NCI-H774 (cell line): ENCODE measurements around the gene KRTAP5-4.
"Not testable (repeated sequence)": the region's sequence is repeated elsewhere in the genome, so short reads cannot be mapped to it uniquely, and the experiment has no call there.

ENCODE experiments used
- DNase-seq: peaks from one replicate; lab custom pipeline; 2025; lab: John Stamatoyannopoulos, UW

The KRTAP5-4 gene

DNA sequence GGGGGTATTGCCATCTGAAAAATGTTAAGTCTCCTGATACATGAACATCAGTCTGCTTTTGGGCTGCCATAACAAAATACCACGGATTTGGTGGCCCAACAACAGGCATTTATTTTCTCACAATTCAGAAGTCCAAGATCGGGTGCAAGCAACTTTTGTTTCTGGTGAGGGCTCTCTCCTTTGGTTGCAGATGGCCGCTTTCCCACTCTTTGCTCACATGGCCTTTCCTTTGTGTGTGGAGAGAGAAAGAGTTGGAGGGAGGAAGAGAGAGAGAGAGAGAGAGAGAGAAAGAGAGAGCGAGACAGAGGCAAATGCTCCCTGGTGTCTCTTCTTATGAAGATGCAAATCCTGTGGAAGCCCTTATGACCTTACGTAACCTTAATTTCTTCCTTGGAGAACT lies 21.3 kb downstream of the KRTAP5-4 start:
- DNase-seq = no peak

DNA sequence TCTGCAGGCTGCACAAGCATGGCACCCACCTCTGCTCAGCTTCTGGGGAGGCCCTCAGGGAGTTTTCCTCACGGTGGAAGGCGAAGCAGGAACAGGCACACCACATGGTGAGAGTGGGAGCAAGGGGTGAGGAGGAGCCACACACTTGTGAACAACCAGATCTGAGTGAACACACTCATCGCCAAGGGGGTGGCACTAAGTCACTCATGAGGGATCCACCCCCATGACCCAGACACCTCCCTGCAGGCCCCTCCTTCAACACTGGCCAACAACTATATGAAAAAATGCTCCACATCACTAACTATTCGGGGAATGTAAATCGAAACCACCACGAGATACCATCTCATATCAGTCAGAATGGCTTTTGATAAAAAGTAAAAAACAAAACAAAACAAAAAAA lies 23.1 kb downstream of the KRTAP5-4 start:
- DNase-seq = no peak

DNA sequence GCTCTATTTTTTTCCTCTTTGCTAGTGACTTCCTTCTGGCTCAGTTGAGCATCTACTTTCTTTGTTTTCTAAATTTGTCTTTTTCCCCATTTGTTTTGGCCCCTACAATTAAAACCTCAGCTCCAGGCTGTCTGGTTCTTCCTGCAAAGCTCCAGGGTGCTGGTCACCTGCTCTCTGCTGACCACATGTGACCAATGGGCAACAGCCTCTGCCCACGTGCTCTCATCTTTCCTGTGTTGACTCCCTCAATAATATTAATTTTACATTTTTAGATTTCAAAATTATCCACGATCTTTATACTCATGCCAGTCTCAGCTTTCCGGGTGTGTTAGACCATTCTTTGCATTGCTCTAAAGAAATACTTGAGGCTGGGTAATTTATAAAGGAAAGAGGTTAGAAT lies 23.5 kb downstream of the KRTAP5-4 start:
- DNase-seq = not testable (repeated sequence)

DNA sequence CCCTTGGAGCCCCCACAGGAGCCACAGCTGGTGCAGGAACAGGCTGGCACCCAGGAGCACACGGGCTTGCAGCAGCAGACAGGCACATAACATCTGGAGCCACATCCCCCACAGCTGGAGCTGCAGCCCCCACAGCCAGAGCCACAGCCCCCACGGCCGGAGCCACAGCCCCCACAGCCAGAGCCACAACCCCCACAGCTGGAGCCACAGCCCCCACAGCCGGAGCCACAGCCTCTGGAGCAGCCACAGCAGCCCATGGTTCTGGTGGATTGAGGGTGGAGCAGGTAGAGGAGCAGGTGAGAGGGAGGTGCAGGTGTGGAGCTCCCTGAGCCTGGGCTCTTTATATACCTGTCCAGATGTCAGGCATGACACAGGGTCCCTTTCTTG lies 24.0 kb downstream of the KRTAP5-4 start, which contains the start of gene KRTAP5-2:
TSS of gene KRTAP5-2 (minus strand) at position 301 of the 387 bp plus-strand sequence. CDS start at position 257, 44 bp downstream.
- DNase-seq = no peak

DNA sequence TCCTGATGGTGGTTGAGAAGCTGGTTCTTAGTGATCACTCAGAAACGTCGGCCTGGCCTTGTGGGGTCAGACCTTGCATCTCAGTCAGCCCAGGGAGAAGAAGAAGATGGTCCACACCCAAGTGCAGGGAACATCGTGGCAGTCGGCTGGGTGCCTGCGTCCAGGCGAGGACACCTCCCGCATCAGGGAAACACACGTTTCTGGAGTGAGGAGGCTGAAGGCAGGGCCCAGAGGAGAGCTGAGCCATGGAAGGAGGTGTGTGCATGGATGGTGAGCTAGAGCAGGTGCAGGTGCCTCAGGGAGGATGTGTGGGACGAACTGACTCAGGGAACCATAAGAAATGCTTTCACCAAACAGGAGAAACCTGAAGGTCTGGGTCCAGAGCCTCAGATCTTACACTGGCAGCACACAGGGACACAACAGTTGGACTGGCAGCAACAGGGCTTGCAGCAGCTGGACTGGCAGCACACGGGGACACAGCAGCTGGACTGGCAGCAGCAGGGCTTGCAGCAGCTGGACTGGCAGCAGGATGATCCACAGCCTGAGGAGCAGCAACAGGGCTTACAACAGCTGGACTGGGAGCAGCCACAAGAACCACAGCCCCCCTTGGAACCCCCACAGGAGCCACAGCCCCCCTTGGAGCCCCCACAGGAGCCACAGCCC lies 24.5 kb downstream of the KRTAP5-4 start:
- DNase-seq = no peak

DNA sequence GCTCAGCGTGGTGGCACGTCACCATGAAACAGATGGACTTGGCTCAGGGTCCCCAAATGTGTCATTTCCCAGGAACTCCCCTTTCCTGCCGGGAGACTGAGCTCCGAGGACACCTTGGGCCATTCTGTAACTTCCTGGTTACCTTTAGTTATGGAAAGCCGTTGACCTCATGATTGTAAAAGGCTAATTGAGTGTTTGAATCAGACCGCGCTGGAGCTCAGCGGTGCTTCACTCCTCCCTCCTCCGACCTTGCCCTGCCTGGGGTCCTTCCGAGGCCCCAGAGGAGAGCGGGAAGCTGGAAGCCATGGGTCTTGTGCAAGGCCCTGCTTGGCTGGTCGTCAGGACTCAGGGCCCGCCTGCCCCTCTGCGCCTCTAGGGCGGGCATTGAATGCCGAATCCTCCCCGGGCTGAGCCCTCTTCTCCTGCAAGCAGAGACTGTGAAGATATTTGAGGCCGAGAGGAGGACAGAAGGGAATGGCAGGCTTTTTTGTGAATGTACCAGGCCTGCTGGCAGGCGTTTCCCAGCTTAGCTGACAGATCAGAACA lies 25.3 kb downstream of the KRTAP5-4 start:
- DNase-seq = not testable (repeated sequence)

DNA sequence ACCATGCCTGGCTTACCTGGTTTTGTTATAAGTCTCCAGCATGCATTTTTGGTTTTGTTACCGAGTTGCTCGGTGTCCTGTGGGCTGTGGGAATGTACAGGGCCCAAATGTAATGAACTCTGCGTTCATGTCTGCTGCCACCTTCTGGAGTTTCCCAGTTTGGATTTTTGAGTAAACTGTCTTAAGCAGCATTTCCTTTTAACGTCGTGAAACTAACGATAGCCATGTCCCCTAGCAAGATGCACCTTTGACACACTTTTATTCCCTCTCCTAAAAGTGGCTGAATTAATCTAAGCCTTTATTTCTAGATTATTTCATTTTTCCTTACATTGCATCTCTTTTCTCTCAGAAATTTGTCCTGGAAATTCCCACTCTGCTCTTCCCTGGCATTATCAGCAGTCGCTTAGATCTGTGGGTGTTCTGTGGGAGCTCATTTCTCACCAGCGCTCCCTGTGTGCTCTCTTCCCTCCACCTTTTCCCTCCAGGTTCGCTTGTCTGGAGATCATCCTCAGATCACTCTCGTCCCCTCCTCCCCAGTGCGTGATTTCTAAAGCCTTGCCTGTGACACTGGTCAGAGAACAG lies 25.9 kb downstream of the KRTAP5-4 start:
- not testable (repeated sequence) for DNase-seq

DNA sequence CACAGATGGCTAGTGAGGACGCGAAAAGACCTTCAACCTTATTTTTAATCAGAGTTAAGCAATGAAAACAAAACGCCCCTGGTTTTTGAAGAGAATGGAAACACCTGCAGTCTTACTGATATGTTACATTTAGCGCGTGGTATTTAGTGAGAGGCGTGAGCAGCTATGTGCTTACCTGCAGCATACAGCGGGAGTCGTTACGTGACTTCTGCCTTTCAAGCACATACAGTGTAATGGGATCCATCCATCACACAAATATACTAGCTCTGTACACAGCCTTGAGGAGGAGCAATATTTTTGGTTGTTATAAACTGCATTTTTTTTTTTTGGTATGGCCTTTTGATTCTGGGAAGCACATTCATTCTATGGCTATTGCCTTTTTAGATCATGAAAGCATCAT lies 29.3 kb downstream of the KRTAP5-4 start:
- DNase-seq = no peak

DNA sequence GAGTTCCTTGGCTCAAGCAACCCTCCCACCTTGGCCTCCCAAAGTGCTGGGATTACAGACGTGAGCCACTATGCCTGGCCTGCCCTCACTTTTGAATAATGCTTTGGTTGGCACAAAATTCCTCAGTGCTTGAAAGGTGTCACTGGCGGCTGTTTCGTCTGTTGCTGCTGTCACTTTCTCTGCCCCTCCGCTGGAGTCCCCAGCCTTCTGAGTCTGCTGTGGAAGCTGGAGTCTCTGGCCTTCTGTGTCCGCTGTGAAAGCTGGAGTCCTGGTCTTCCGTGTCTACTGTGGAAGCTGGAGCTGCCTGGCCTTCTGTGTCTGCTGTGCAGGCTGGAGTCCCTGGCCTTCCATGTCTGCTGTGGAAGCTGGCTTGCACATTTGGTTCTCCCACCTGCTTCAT lies 31.9 kb downstream of the KRTAP5-4 start:
- DNase-seq = no peak

DNA sequence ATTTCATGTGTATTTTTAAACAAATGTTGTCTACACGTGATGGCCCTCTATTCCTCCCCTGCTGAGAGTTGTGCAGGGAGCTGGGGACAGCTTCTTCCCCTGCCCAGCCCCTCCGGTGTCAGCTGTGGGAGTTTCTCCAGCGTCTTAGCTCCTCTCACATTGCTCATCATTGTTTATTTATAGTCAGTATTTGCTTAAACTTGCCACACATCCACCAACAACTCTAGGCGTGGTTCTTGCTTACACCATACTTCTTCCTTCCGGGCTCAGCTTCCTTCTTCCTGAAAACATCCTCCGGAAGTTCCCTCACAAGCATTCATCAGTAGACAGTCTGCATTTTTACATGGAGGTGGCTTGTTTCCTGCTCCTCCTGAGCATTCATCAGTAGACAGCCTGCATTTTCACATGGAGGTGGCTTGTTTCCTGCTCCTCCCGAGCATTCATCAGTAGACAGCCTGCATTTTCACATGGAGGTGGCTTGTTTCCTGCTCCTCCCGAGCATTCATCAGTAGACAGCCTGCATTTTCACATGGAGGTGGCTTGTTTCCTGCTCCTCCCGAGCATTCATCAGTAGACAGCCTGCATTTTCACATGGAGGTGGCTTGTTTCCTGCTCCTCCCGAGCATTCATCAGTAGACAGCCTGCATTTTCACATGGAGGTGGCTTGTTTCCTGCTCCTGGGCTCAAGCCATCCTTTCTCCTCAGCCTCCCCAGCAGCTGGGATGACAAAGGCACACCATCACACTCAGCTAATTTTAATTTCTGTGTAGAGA lies 32.6 kb downstream of the KRTAP5-4 start:
- not testable (repeated sequence) for DNase-seq

DNA sequence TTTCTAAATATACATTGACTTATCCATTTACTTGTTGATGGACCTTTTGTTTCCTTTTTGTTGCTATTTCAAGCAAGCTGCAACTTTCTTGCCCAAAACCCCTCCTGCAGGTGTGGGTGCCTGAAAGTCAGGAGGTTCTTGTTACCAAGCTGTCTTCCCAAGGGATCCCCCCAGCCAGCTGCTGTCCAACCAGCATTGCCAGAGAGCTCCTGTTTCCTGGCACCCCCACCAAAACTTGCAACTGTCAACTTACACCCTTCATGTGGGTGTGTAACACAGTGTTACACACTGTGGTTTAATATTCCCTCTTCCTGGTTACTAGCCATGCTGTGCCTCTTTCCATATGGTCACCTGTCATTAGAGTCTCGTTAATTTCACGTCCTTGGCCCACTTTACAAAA lies 35.2 kb downstream of the KRTAP5-4 start:
- DNase-seq = no peak

DNA sequence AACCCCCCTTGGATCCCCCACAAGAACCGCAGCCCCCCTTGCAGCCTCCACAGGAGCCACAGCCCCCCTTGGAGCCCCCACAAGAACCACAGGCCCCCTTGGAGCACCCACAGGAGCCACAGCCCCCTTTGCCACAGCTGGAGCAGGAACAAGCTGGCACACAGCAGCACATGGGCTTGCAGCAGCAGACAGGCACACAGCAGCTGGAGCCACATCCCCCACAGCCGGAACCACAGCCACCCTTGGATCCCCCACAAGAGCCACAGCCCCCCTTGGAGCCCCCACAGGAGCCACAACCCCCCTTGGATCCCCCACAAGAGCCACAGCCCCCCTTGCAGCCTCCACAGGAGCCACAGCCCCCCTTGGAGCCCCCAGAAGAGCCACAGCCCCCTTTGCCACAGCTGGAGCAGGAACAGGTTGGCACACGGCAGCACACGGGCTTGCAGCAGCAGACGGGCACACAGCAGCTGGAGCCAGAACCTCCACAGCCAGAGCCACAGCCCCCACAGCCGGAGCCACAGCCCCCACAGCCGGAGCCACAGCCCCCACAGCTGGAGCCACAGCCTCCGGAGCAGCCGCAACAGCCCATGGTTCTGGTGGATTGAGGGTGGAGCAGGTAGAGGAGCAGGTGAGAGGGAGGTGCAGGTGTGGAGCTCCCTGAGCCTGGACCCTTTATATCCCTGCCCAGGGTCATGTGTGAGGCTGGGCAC lies 37.1 kb downstream of the KRTAP5-4 start, which contains the start of gene KRTAP5-1:
TSS of gene KRTAP5-1 (minus strand) at position 623 of the 710 bp plus-strand sequence. CDS start at position 589, 34 bp downstream.
- not testable (repeated sequence) for DNase-seq

DNA sequence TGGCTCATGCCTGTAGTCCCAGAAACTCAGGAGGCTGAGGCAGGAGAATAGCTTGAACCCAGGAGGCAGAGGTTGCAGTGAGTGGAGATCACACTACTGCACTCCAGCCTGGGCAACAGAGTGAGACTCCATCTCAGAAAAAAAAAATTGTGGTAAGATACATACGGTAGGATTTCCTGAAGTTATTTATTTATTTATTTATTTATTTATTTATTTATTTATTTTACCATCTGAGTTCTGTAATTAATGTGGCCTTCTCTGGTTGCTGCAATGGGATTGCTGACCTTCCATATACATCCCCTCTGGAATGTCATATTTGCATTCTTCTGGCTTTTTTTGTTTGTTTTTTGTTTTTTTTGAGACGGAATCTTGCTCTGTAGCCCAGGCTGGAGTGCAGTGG lies 39.0 kb downstream of the KRTAP5-4 start:
- not testable (repeated sequence) for DNase-seq

DNA sequence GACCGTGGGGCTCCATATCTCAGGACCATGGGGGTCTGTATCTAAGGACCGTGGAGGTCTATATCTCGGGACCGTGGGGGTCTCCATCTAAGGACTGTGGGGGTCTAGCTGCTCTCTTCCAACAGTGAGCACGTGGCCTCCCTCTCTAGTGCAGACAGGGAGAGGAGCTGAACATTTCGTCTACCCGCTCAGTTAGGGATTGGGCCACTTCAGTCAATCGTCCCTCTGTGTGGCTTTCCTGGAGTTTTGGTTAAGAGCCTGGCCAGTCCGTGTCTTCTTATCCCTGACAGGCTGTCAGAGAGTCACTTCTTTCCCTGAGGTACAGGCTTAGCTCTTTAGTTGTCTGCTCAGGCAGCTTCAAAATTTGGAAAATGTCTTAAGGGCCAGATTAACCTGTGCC lies 40.0 kb downstream of the KRTAP5-4 start:
- DNase-seq = no peak

DNA sequence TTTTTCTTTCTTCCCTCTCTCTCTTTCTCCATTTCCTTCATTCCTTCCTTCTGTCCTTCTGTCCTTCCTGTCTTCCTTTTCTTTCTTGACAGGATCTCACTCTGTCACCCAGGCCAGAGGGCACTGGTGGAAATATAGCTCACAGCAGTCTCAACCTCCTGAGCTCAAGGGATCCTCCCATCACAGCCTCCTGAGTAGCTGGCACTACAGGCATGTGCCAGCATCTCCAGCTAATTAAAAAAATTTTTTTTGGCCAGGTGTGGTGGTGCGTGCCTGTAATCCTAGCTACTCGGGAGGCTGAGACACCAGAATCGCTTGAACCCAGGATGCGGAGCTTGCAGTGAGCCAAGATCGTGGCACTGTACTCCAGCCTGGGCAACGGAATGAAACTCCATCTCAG lies 45.1 kb downstream of the KRTAP5-4 start:
- no peak for DNase-seq

DNA sequence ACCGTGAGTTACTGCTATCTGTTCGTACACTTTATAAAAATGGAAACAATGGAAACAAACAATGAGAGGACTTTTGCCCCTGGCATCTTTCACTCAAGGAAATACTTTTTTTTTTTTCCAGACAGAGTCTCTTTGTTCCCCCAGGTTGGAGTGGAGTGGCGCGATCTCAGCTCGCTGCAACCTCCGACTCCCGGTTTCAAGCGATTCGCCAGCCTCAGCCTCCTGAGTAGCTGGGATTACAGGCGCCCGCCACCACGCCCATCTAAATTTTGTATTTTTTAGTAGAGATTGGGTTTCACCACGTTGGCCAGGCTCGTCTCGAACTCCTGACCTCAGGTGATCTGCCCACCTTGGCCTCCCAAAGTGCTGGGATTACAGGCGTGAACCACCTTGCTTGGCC lies 46.2 kb downstream of the KRTAP5-4 start:
- not testable (repeated sequence) for DNase-seq

DNA sequence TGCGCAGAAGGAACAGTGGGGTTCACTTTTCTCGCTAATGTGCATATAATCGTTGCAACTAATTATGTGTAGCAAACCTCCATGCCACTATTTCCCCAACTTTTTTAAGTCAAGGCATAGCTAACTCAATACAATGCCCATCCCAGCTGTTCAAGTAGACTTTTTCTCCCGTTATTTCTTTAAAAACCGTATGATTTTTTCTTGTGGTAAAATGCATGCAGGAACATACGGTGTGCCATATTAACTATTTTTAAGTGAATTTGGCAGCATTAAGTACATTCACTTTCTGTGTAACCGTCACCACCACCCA lies 47.0 kb downstream of the KRTAP5-4 start:
- no peak for DNase-seq

DNA sequence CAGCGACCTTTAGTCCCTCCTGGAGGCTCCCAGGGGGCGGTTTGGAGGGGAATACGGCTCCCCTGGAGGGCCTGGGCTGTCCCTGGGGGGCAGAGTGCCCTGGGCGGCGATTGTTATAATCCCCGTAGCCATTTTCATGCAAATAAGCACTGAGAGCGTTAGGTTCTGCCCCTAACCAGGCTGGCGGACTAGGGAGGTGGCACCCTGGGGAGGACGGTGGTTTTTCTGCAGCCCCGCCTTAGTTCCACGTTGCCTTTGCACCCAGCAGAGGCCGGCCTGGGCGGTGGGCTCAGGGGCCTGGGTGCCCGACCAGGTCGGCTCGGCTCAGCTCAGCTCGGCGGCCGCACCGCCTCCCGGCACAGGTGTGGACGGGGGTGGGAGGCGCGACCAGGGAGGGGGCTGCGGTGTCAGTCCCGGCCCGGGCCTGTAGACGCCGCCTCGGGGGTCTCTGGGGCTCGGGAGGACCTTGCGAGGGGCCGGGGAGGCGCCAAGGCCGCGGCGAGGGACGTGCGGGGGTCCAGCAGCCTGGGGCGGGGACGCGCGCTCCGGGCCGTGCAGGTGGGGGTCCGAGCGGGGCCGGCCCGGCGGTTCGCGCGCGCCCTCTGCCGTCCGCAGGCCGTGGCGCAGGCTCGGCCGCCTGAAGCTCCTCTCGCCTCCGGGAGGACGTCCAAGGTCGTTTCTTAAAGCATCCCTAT lies 47.6 kb downstream of the KRTAP5-4 start:
- peak; percentile 85 for DNase-seq

DNA sequence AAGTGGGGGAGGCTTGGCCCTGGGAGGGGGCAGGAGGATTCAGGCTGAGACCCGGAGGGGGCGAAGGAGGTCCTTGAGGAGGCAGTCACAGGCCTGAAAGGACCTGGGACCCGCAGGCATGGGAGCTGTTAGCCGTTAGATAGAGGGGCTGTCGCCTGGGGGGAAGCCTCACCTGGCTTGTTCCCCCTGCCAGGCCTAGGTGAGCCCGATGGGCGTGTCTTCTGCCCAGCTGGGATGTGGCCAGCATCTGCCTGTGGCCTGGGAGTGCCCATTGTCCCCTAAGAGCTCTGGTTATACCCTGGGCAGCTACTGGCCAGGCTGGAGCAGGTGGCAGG lies 48.1 kb downstream of the KRTAP5-4 start:
- no peak for DNase-seq

DNA sequence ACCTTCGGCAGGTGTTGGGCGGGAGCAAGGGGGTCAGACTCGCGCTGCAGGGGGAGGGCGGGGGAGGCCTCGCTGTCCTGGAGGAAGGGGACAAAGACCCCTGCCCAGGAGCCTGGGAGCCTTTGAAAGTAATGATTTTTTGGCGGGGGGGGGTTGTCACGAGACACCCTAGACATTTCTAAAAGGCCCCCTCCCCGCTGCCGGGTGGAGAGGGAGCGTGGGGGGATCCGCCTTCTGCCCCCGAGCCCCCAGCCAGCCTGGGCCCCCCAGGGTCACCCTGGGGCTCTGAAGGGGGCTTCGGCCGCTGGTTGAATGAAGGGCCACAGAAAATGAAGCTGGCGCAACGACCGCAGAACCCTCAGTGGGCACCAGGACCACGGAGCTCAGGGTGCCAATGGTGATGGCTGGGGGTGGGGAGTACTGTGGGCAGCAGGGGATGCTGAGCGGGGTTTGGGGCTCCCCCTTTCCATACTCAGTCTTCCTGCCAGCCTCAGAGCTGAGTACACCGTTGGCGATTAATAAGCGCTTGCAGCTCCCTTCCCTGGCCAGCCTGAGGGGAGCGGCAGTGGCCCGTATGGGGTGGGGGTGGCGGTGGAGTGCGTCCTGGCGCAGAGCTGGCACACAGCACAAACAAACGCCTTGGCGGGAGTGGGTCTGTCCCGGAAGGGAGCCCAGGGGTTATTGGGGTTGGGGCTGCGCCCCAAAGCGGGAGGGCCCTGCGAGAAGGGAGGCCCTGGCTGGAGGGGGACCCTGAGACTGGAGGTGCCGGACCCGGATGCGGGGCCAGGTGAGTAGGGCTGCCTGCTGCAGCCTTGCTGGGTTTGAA lies 48.6 kb downstream of the KRTAP5-4 start:
- DNase-seq = peak; percentile 46
